ENCODE measurements around the gene NEU2. TPM values are rescaled to one million over a fixed set of nuclear protein-coding genes. Genes with fewer than 3 reads are reported as not detected.
A peak's percentile ranks its signal among the peaks of the same experiment; 100 is the strongest.

Gene NEU2
- total and polyA plus RNA-seq, 9 of the 15 experiments (the other 6 are each of a cell fraction or from before 2014, with no cell fraction given), result not detected

GRCh38 chr2:233082222-233082930, 49.9 kb downstream of the NEU2 start:
- Histone ChIP-seq H3K9me1 (ENCODE audit: control insufficient read depth, insufficient read depth, low read length) (no peaks in the 10 kb centered on the region), H3K27ac (ENCODE audit: extremely low read depth, low read depth, low read length) (no peak overlapping the region), H3K4me1 (replicated peaks in 1 of 2; ENCODE audit: control insufficient read depth in 2 of 2, insufficient read depth in 2 of 2, low read length in 2 of 2) (peaks cover 16 to 22% of the 10 kb centered on the region in 2 experiments; a peak in 4 of 5 replicates), H2AFZ (ENCODE audit: low read depth, low read length) (peak overlapping the region; percentile 71; the same call in 1 of the 2 replicates), H3K9me3 (replicated peaks; ENCODE audit: control insufficient read depth, insufficient read depth, low read depth, low read length) (no peaks in the 10 kb centered on the region), H3K79me2 (ENCODE audit: control insufficient read depth, insufficient read depth, low read length) (no peaks in the 10 kb centered on the region), H3K4me3 (no peak overlapping the region), H3K4me2 (ENCODE audit: insufficient read depth, low read length) (no peak overlapping the region), H4K20me1 (replicated peaks; ENCODE audit: control insufficient read depth, insufficient read depth, low read length) (no peaks in the 10 kb centered on the region), H3K27me3 (ENCODE audit: control insufficient read depth in 2 of 2, insufficient read depth in 2 of 2, low read length in 2 of 2) (no peaks in the 10 kb centered on the region), H3K9ac (ENCODE audit: insufficient read depth in 1 of 2, low read depth in 2 of 2, low read length in 2 of 2) (no peak overlapping the region), H3K36me3 (ENCODE audit: control insufficient read depth, insufficient read depth, low read length) (no peaks in the 10 kb centered on the region)
- CTCF ChIA-PET (ENCODE audit: low intra/inter-chr PET ratio), result no interaction called here
- WGBS (ENCODE audit: insufficient coverage, low coverage, missing lambda C conversion rate), result 48% methylated on average over 8 of the region's 11 CpGs
- BruUV-seq (replicated peaks), result no TSS peak
- DNase-seq (ENCODE audit: extremely low read depth in 1 of 4, low spot score in 3 of 4) (no peak), ATAC-seq (no peak), FAIRE-seq (no peak)
- POLR2A ChIA-PET, result interaction anchor here (1.0 to 1.3 kb wide), 2 partner anchors 9 to 11 kb away, joined by 4 read pairs; no protein-coding TSS in a partner anchor
- in situ Hi-C loops (cut with MboI) (no loop called here), intact Hi-C loops (cut with micrococcal nuclease) (no loop called here)
- no peak for TF ChIP-seq NR1H2 (CRISPR knock-in tag; IDR thresholded peaks at IDR 0.05)
- no peak for TF ChIP-seq TRIM24 (IDR thresholded peaks at IDR 0.05)
- TF ChIP-seq PTTG1 (tag; IDR thresholded peaks at IDR 0.05; ENCODE audit: low read depth), result no peak
- TF ChIP-seq, protein P1, sequence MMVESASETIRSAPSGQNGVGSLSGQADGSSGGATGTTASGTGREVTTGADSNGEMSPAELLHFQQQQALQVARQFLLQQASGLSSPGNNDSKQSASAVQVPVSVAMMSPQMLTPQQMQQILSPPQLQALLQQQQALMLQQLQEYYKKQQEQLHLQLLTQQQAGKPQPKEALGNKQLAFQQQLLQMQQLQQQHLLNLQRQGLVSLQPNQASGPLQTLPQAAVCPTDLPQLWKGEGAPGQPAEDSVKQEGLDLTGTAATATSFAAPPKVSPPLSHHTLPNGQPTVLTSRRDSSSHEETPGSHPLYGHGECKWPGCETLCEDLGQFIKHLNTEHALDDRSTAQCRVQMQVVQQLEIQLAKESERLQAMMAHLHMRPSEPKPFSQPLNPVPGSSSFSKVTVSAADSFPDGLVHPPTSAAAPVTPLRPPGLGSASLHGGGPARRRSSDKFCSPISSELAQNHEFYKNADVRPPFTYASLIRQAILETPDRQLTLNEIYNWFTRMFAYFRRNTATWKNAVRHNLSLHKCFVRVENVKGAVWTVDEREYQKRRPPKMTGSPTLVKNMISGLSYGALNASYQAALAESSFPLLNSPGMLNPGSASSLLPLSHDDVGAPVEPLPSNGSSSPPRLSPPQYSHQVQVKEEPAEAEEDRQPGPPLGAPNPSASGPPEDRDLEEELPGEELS (CRISPR knock-in tag; IDR thresholded peaks at IDR 0.05; ENCODE audit: borderline replicate concordance), result no peak
- no peak for TF ChIP-seq ZNF778 (CRISPR knock-in tag; IDR thresholded peaks at IDR 0.05)
- TF ChIP-seq AFF4 (CRISPR knock-in tag; IDR thresholded peaks at IDR 0.05), result no peak
- TF ChIP-seq EP400 (IDR thresholded peaks at IDR 0.05), result no peak
- TF ChIP-seq E2F4 (CRISPR knock-in tag; IDR thresholded peaks at IDR 0.05; ENCODE audit: low read depth), result no peak
- TF ChIP-seq THRB (CRISPR knock-in tag; conservative IDR thresholded peaks at IDR 0.05), result no peak
- no peak for TF ChIP-seq FOSL1 (tag; conservative IDR thresholded peaks at IDR 0.05)
- no peak for TF ChIP-seq STAT5B (CRISPR knock-in tag; IDR thresholded peaks at IDR 0.05)
- TF ChIP-seq ZKSCAN8 (CRISPR knock-in tag; IDR thresholded peaks at IDR 0.05), result no peak
- TF ChIP-seq BRCA1 (IDR thresholded peaks at IDR 0.05), result no peak
- TF ChIP-seq BRCA1 (CRISPR knock-in tag; IDR thresholded peaks at IDR 0.05), result no peak
- no peak for TF ChIP-seq KLF1 (tag; IDR thresholded peaks at IDR 0.05)
